ENCODE results near the gene VSTM2B.
"Not testable (repeated sequence)": the region's sequence is repeated elsewhere in the genome, so short reads cannot be mapped to it uniquely, and the experiment has no call there.

The VSTM2B gene

DNA sequence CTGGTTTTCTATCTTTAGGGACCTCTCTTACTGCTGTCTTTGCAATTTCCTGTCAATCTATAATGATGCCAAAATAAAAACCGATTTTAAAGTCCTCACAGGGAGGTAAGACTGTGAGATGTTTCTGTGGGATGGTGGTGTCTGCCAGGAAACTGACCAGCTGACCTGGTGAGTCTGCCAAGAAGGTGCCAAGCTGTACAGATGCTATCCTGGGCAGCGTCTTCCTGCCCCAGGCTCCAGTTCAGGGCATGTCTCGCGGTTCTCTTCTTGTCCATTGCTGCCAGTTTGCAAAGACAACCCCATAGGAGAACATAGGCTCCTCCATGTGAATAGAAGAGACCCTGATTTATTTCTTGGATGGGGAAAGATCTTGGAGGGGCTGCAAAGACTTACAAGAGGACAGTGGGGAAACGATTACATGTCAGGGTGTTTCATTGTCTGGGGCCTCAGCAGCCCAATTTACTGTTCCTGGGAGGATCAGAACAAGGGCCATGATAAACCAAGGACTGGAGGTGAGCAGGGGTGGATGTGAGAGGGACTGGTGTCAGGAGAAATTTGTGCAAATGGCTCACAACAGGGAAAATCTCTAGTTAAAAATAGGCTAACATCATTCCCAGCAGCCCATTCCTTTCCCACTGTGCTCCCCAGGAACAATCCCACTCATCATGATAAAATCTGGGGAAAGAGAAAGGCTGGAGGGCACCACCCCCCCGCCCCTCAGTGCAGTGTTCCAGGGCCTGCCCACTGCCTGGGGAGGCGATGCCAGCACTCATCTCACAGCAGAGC is 42.7 kb upstream of the VSTM2B start:
- TF ChIP-seq, protein P1, sequence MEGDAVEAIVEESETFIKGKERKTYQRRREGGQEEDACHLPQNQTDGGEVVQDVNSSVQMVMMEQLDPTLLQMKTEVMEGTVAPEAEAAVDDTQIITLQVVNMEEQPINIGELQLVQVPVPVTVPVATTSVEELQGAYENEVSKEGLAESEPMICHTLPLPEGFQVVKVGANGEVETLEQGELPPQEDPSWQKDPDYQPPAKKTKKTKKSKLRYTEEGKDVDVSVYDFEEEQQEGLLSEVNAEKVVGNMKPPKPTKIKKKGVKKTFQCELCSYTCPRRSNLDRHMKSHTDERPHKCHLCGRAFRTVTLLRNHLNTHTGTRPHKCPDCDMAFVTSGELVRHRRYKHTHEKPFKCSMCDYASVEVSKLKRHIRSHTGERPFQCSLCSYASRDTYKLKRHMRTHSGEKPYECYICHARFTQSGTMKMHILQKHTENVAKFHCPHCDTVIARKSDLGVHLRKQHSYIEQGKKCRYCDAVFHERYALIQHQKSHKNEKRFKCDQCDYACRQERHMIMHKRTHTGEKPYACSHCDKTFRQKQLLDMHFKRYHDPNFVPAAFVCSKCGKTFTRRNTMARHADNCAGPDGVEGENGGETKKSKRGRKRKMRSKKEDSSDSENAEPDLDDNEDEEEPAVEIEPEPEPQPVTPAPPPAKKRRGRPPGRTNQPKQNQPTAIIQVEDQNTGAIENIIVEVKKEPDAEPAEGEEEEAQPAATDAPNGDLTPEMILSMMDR (IDR thresholded peaks at IDR 0.05; ENCODE audit: extremely low read depth, insufficient read depth, missing control alignments) = no peak
- in situ Hi-C loops (cut with MboI; ENCODE audit: low pct_unique_long_range_greater_than_20kb, low sequenced_read_pairs, unreplicated experiment) = no loop called here
- DNase-seq (ENCODE audit: low spot score) = no peak

GRCh38 chr19:29483641-29483920 is 42.2 kb upstream of the VSTM2B start:
- in situ Hi-C loops (cut with MboI; ENCODE audit: low pct_unique_long_range_greater_than_20kb, low sequenced_read_pairs, unreplicated experiment) = no loop called here
- no peak for DNase-seq (ENCODE audit: low spot score)
- TF ChIP-seq, protein P1 (IDR thresholded peaks at IDR 0.05; ENCODE audit: extremely low read depth, insufficient read depth, missing control alignments) = no peak

DNA sequence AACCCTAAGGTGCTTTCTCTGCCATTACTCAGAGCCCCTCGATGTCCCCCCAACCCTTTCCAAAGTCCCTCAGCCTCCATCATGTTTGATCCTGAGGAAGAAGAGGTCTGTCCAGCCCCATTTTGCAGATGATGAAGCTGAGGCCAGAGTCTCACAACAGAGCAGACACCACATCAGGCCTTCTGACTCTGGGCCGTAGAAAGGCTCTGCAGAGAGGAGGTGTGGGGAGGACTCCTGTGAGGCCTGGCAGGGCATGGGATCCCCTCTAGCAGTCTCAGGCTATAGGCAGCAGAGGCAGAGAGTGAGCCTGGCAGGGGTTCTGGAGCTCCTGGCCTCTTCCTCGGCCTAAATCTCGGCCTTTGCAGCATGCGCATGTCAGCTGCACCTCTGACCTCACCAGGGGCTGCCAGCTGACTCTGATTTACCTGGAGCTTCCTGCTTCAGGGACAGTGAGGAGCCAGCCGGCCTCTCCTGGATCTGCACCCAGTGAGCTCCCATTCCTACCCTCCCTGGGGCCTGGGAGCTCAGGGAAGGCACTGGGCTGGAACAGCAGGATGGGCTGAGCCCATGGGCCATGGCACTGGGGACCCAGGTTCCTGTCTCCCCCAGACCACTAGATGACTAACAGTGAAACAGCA is 41.7 kb upstream of the VSTM2B start:
- TF ChIP-seq, protein P1 (IDR thresholded peaks at IDR 0.05; ENCODE audit: extremely low read depth, insufficient read depth, missing control alignments) = no peak
- in situ Hi-C loops (cut with MboI; ENCODE audit: low pct_unique_long_range_greater_than_20kb, low sequenced_read_pairs, unreplicated experiment) = no loop called here
- no peak for DNase-seq (ENCODE audit: low spot score)

DNA sequence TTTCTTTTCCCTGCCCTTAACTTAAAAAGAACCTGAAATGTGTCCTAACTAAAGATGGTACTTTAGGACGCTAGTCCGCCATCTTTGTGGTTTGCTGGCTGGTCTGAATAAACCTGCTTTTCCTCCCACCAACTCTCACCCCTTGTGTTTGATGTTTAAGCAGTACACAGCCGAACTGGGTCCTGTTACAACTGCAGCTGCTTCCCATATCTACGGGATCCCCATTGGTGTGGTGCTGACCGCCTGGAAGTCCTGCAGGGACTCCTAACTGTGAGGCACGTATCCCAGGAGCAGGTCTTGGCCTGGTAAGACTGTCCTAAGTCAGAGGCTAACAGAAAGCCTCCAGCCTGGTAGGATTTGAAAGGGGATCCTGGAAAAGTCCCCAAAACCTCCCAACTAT is 40.9 kb upstream of the VSTM2B start:
- in situ Hi-C loops (cut with MboI; ENCODE audit: low pct_unique_long_range_greater_than_20kb, low sequenced_read_pairs, unreplicated experiment) = no loop called here
- no peak for DNase-seq (ENCODE audit: low spot score)
- TF ChIP-seq, protein P1 (IDR thresholded peaks at IDR 0.05; ENCODE audit: extremely low read depth, insufficient read depth, missing control alignments) = no peak

GRCh38 chr19:29485293-29485692 is 40.5 kb upstream of the VSTM2B start:
- no peak for DNase-seq (ENCODE audit: low spot score)
- TF ChIP-seq, protein P1 (IDR thresholded peaks at IDR 0.05; ENCODE audit: extremely low read depth, insufficient read depth, missing control alignments) = no peak
- in situ Hi-C loops (cut with MboI; ENCODE audit: low pct_unique_long_range_greater_than_20kb, low sequenced_read_pairs, unreplicated experiment) = no loop called here

- DNase-seq (ENCODE audit: low spot score); in situ Hi-C loops (cut with MboI; ENCODE audit: low pct_unique_long_range_greater_than_20kb, low sequenced_read_pairs, unreplicated experiment): not testable (repeated sequence)
These were observed 38.8 kb upstream of the VSTM2B start for GRCh38 chr19:29486961-29487360.

- in situ Hi-C loops (cut with MboI; ENCODE audit: low pct_unique_long_range_greater_than_20kb, low sequenced_read_pairs, unreplicated experiment) = no loop called here
- no peak for DNase-seq (ENCODE audit: low spot score)
- TF ChIP-seq, protein P1 (IDR thresholded peaks at IDR 0.05; ENCODE audit: extremely low read depth, insufficient read depth, missing control alignments) = no peak
These were observed 38.4 kb upstream of the VSTM2B start for GRCh38 chr19:29487432-29487831.
